HepG2 (cell line): ENCODE results near the gene TET2.

Experiments
- FIP1L1 ChIP-seq: fragments of 200-400 bp; formaldehyde crosslinking; IDR thresholded peaks from 2 replicates; pipeline ENCODE4 v1.6.1; 2018; ENCODE audit warnings: low read depth, mild to moderate bottlenecking, low read length, moderate library complexity, borderline replicate concordance; ENCODE audit not compliant: insufficient read depth
- NFIC ChIP-seq: IDR thresholded peaks from 2 replicates; pipeline ENCODE4 v1.6.1; 2012; ENCODE audit warnings: mild to moderate bottlenecking, low read length, inconsistent platforms
- ZNF121 ChIP-seq: sonication (generic); formaldehyde crosslinking; IDR thresholded peaks from 2 replicates; pipeline ENCODE4 v1.5.0; 2020; ENCODE audit warnings: mild to moderate bottlenecking, missing genetic modification reagents
- ZNF777 ChIP-seq: sonication (generic); formaldehyde crosslinking; IDR thresholded peaks from 2 replicates; pipeline ENCODE4 v1.4.0; 2020; ENCODE audit warnings: missing genetic modification reagents
- TF ChIP-seq, protein P1 (sequence below): sonication (generic); formaldehyde crosslinking; IDR thresholded peaks from 2 replicates; pipeline ENCODE4; 2020; ENCODE audit warnings: missing genetic modification reagents, mild to moderate bottlenecking, borderline replicate concordance
- TF ChIP-seq, protein P2 (sequence below): IDR thresholded peaks from 2 replicates; pipeline ENCODE4 v1.6.1; 2012; ENCODE audit warnings: low read length, improper control_type of control experiment
- TF ChIP-seq, protein P3 (sequence below): sonication (generic); formaldehyde crosslinking; IDR thresholded peaks from 2 replicates; pipeline ENCODE4 v1.5.0; 2020; ENCODE audit warnings: mild to moderate bottlenecking, missing genetic modification reagents, moderate library complexity

DNA sequence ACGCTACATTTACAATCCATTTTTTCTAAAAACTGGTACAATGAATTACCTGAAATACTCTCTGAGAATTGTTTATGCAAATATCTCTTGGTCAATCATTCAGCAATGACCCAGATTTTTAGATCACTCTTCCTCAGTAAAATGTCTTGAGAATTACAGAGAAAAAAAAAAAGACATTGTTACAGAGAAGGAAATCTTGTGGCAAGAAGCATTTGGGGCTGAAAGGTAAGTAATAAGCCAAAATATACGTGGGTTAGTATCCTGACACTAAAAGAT is 19.6 kb upstream of the TET2 start:
- TF ChIP-seq, protein P1, sequence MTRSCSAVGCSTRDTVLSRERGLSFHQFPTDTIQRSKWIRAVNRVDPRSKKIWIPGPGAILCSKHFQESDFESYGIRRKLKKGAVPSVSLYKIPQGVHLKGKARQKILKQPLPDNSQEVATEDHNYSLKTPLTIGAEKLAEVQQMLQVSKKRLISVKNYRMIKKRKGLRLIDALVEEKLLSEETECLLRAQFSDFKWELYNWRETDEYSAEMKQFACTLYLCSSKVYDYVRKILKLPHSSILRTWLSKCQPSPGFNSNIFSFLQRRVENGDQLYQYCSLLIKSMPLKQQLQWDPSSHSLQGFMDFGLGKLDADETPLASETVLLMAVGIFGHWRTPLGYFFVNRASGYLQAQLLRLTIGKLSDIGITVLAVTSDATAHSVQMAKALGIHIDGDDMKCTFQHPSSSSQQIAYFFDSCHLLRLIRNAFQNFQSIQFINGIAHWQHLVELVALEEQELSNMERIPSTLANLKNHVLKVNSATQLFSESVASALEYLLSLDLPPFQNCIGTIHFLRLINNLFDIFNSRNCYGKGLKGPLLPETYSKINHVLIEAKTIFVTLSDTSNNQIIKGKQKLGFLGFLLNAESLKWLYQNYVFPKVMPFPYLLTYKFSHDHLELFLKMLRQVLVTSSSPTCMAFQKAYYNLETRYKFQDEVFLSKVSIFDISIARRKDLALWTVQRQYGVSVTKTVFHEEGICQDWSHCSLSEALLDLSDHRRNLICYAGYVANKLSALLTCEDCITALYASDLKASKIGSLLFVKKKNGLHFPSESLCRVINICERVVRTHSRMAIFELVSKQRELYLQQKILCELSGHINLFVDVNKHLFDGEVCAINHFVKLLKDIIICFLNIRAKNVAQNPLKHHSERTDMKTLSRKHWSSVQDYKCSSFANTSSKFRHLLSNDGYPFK (CRISPR knock-in tag): no peak
- no peak for TF ChIP-seq ZNF777 (CRISPR knock-in tag)
- TF ChIP-seq NFIC: no peak
- TF ChIP-seq ZNF121: no peak
- TF ChIP-seq, protein P2, sequence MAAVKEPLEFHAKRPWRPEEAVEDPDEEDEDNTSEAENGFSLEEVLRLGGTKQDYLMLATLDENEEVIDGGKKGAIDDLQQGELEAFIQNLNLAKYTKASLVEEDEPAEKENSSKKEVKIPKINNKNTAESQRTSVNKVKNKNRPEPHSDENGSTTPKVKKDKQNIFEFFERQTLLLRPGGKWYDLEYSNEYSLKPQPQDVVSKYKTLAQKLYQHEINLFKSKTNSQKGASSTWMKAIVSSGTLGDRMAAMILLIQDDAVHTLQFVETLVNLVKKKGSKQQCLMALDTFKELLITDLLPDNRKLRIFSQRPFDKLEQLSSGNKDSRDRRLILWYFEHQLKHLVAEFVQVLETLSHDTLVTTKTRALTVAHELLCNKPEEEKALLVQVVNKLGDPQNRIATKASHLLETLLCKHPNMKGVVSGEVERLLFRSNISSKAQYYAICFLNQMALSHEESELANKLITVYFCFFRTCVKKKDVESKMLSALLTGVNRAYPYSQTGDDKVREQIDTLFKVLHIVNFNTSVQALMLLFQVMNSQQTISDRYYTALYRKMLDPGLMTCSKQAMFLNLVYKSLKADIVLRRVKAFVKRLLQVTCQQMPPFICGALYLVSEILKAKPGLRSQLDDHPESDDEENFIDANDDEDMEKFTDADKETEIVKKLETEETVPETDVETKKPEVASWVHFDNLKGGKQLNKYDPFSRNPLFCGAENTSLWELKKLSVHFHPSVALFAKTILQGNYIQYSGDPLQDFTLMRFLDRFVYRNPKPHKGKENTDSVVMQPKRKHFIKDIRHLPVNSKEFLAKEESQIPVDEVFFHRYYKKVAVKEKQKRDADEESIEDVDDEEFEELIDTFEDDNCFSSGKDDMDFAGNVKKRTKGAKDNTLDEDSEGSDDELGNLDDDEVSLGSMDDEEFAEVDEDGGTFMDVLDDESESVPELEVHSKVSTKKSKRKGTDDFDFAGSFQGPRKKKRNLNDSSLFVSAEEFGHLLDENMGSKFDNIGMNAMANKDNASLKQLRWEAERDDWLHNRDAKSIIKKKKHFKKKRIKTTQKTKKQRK: no peak
- no peak for TF ChIP-seq FIP1L1
- TF ChIP-seq, protein P3, sequence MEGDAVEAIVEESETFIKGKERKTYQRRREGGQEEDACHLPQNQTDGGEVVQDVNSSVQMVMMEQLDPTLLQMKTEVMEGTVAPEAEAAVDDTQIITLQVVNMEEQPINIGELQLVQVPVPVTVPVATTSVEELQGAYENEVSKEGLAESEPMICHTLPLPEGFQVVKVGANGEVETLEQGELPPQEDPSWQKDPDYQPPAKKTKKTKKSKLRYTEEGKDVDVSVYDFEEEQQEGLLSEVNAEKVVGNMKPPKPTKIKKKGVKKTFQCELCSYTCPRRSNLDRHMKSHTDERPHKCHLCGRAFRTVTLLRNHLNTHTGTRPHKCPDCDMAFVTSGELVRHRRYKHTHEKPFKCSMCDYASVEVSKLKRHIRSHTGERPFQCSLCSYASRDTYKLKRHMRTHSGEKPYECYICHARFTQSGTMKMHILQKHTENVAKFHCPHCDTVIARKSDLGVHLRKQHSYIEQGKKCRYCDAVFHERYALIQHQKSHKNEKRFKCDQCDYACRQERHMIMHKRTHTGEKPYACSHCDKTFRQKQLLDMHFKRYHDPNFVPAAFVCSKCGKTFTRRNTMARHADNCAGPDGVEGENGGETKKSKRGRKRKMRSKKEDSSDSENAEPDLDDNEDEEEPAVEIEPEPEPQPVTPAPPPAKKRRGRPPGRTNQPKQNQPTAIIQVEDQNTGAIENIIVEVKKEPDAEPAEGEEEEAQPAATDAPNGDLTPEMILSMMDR (CRISPR knock-in tag): no peak
